ENCODE data around the gene CCDC180.

GRCh38 chr9:97318433-97318832, 11.0 kb downstream of the CCDC180 start:
- TF ChIP-seq POLR2AphosphoS5 (IDR thresholded peaks at IDR 0.05; ENCODE audit: low read depth) (no peak), CTCF (IDR thresholded peaks at IDR 0.05; ENCODE audit: insufficient read depth, low read length) (no peak)
